Stimulated activated CD8-positive, alpha-beta memory T cell treated with anti-CD3 and anti-CD28 coated beads, Interleukin-7, amount 100 ng/mL, for 24 hours (primary cell): ENCODE data around the gene TCFL5.

Experiments
- DNase-seq: peaks from one replicate; pipeline ENCODE4 v3.0.0-alpha.2; 2020; ENCODE audit warnings: low read depth

TCFL5 gene

DNA sequence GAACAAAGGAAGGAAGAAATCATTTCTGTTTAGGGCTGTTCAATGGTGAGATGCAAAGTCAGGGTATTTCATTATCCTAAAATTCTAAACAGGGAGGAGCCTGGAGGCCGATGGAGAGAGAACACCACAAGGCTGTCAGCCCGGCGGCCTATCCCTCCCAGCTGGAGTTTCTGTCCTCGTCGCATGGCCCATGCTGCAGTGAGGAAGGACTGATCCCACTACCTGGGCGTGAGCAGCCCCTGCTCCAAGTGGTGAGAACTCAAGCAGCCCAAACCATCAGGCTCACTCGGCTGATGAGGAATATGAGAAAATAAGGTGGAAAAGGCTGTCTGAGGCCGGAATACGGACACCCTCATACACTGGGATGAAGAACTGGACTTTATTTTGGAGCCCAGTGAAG is 33.9 kb upstream of the TCFL5 start:
- DNase-seq = no peak

DNA sequence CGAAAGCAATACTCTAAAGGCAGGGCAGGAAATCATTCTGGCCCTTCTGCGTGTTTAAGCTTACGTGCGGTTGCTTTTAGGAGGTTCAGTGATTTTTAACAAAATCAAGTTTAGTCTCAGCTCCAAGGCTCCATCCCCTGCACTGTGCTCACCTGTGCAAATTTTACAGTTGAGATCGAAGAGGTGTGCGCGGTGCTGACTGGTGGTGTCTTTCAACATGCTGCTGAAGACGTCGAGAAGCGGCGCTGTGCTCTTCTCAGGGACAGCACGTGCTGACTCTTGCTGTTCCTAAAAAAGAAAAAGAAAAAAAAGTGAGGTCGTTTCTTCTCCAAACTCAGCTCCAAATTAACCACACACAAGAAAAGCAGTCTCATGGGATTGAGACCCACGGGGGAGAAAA is 32.6 kb upstream of the TCFL5 start:
- DNase-seq = no peak

- no peak for DNase-seq
These were observed 32.1 kb upstream of the TCFL5 start for GRCh38 chr20:62893700-62894099.

DNA sequence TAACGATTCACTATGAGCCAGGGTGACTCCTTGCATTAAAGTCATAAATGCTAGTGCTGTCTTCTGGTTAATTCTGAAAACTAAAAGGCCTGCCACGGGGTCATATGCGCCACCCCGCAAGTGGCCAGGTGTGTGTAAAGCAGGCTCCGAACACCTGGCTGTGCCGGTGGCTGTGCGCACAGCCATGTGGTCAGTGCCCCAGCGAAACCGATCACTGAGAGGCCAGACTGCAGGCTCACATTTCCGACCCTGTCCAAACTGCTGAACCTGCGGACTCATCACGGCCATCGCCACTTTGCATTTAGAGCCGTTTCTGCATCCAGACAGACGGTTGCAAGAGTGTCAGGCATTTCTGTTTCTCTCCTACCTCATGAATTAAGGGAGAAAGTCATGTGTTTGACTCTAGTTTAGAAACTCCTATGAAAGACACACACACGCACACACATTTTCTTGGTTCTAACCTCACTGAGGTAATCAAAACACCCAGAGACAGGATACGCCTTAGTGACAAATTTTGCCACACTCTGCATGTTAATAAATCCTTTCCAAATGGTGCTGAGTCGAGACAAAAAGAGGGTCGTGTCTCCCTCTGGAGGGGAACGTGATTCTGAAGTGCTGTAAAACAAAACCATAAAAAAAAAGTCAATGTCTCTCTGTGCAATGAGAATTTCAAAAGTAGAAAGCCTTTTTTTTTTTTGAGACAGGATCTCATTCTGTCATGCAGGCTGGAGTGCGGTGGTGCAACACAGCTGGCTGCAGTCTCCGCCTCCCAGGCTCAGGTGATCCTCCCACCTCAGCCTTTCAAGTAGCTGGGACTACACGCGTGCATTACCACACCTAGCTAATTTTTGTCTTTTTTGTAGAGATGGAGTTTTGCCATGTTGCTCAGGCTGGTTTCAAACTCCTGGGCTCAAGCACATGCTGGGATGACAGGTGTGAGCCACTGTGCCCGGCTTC is 31.0 kb upstream of the TCFL5 start:
- no peak for DNase-seq

DNA sequence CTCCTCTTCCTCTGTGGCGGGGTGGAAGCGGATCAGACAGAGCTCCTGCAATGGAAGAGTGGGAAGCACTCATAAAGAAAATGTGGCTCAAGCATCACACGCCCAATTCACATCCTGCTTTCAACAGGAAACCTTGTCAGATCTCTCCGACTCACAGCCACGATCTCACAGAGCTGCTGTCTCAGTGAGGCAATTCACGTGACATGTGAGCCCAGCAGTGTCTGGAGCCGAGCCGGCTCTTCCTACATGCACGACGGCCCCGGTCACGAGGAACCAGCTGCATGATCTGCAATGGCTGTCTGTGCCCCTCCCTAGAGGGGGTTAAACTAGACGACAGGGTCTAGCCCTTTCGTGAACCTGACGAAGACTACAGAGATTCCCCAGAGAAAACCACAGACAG is 29.5 kb upstream of the TCFL5 start:
- no peak for DNase-seq

GRCh38 chr20:62890444-62890843 is 28.8 kb upstream of the TCFL5 start:
- DNase-seq = no peak

- no peak for DNase-seq
These were observed 28.2 kb upstream of the TCFL5 start for GRCh38 chr20:62889871-62890270.

DNA sequence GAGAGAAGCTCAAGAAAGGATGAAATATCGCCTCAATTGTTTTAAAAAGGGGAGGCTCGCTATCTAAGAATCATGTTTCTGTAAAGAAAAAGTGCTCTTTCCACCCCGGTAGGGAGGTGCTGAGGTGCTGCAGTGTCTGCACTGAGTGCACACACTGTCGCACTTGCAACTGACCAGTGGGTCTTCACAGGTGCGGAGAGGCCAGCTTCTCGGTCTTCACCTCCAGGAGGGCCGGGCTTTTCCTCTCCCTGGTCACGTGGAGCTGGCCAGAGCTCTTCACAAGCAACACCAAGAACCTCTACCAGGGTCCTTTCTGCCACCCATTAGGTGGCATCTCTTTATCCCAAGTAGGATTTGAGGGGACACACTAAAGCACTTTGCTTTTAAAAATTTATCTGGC is 27.8 kb upstream of the TCFL5 start:
- DNase-seq = no peak

GRCh38 chr20:62888910-62889309 is 27.3 kb upstream of the TCFL5 start:
- no peak for DNase-seq

DNA sequence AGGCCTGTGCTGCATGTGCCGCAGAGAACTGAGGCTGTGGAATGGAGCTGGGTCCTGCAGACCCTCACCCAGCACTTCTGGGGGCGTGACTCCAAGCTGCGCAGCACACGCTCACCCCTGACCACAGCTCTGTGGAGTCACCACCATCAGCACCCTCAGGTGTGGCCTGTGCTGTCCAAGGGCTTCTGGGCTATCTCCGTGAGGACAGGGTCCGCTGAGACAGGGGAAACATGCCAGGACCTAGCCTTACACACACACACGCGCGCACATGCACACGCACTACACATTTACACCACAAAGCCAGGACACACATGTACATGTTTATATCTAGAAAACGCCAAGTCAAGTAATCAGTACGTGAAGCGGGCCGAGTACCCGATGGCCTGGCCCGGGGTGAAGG is 26.8 kb upstream of the TCFL5 start:
- no peak for DNase-seq

DNA sequence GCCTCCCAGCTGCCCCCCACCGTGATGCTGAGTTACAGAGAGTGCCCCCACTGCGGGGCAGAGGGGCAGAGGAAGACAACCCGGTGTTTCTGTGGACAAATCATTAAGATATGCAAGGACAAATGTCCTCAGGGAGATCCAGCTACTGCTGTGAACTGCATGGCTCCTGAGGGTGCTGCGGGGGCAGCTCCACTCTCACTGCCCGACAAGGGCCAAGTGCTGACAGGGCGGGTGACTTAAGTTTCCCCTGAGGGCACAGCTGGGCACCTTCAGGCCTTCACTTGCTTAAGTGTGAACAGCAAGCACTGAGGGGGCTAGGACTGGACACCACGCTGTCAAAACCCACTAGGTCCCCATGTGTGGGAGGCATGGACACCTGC is 26.2 kb upstream of the TCFL5 start:
- no peak for DNase-seq

DNA sequence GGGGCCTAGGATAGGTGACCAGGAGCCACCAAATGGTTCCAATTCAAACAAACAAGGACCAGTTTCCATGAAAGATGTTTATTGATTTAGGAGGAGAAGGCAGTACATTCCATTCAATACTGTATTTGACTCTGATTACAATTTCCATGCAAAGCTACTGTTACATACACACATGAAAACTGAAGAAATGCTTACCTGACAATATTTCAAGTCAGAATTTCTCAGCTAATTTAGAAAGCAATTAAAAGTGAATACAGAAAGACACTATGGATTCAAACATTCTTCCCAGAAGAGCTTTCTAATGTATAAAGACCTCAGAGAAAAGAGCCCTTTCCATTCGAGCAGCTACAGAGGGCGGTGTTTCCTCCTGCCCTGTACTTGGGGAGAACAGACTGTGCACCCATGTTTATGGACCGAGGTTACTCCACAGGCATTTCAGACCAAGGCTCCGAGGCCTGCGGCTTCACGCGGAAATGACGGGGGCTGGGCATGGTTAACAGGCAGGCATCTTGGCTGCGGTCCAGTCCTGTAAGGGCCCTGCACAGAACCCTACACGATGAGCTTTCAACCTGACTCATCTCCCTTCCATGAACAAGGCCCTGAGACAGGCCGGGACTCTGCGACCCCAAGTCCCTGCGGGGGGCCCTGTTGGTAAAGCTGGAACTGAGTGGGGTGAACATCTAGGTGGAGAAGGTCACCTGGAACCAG is 25.7 kb upstream of the TCFL5 start:
- no peak for DNase-seq

DNA sequence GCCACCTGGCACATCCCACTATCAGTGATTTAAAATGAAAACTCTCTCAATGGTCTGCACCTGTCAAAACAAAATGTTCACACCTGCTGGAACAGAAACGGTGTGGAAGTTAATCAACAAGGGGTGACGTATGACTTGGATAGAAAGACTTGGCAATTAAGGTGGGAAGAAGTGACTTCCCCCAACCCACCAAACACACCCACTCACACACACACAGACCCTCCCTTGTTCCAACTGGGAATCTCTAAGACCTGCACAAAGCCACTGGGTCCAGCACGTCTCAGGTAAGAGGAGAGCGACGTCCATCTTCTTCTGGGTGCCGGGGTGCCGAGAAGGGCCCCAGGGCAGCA is 25.1 kb upstream of the TCFL5 start:
- DNase-seq = no peak

GRCh38 chr20:62885896-62886708 is 24.5 kb upstream of the TCFL5 start:
- no peak for DNase-seq

DNA sequence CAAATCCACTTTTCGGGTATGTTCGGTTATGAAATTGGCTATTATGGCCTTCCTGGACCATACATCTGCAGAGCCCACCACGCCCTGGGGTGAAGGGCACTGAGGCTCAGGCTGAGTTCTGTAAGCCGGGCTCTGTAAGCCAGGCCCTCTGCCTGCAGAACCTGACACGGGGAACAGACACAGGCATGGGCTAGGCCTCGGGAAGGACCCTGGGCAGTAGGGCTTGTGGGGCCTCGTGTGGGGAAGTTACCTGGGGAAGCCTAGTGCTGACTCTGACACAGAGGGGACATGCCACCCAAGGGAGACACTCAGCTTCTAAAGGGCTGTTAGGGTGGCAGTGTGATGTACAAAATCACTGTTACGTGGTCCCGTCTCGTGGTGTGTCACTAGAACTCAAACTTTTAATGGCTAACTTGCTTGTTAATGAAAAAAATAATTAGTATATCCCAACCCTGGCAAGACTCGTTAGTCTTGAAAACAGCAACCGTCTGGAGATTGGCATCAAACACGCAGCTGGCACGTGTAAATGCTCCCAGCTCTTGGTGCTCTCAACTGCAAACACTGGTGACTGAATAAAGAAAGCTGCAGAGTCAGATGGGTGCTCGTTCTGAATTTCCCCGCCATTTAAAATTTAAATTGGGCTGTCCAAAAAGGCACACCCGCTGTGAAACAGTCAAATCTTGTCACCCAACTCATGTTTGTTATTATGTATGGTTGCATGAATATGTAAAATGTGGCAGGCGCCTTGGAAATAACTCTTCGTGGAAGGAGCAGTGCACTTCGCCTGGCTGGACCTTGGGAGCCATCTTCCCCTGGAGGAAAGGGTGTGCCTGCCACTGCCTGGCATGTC is 23.6 kb upstream of the TCFL5 start:
- no peak for DNase-seq

- DNase-seq = no peak
These were observed 22.9 kb upstream of the TCFL5 start for GRCh38 chr20:62884556-62884955.

GRCh38 chr20:62882426-62882825 is 20.8 kb upstream of the TCFL5 start:
- DNase-seq = no peak

- no peak for DNase-seq
These were observed 20.2 kb upstream of the TCFL5 start for GRCh38 chr20:62881662-62882395.

- no peak for DNase-seq
These were observed 19.5 kb upstream of the TCFL5 start for GRCh38 chr20:62880935-62881661.
